Stimulated activated naive CD8-positive, alpha-beta T cell treated with anti-CD3 and anti-CD28 coated beads, Interleukin-15, amount 100 ng/mL, for 72 hours (primary cell): Measurements from ENCODE around the gene PKHD1.
"Not testable (repeated sequence)": the region's sequence is repeated elsewhere in the genome, so short reads cannot be mapped to it uniquely, and the experiment has no call there.

Experiments
- ATAC-seq: fragments of 150-1000 bp; cut with Tn5 transposase; 2 replicates; pipeline ENCODE4 v1.10.0; 2021; ENCODE audit warnings: mild to moderate bottlenecking, moderate library complexity
- DNase-seq, 2 donors: peaks; one replicate each; pipeline ENCODE4 v3.0.0; 2021 to 2022
- H3K27ac Mint-ChIP-seq, 2 donors: one replicate each; pipeline ENCODE4 v1.8.0; 2022; ENCODE audit warnings: mild to moderate bottlenecking in 2 of 2, mixed read lengths in 2 of 2, moderate library complexity in 2 of 2
- H3K27me3 Mint-ChIP-seq: one replicate; pipeline ENCODE4 v1.8.0; 2022; ENCODE audit warnings: mixed read lengths
- H3K4me1 Mint-ChIP-seq: one replicate; pipeline ENCODE4 v1.8.0; 2022; ENCODE audit warnings: mild to moderate bottlenecking, mixed read lengths
- H3K4me3 Mint-ChIP-seq, 2 donors: one replicate each; pipeline ENCODE4 v1.8.0; 2022; ENCODE audit warnings: mild to moderate bottlenecking in 2 of 2, mixed read lengths in 2 of 2, moderate library complexity in 1 of 2
- H3K9me3 Mint-ChIP-seq, 2 donors: one replicate each; pipeline ENCODE4 v1.8.0; 2022; ENCODE audit warnings: mixed read lengths in 2 of 2

PKHD1 gene

GRCh38 chr6:51996296-51996947 lies 91.0 kb downstream of the PKHD1 start:
- Mint-ChIP-seq H3K4me1 (no peaks in the 10 kb centered on the region), H3K27ac (no peak overlapping the region)

GRCh38 chr6:51995214-51995755 lies 92.1 kb downstream of the PKHD1 start:
- ATAC-seq (no peak), DNase-seq (no peak)
- peaks cover 0 to under 1% of the 10 kb centered on the region in 2 donors for H3K9me3 Mint-ChIP-seq
- H3K27me3 Mint-ChIP-seq = peaks cover 12% of the 10 kb centered on the region
- no peaks in the 10 kb centered on the region for H3K4me1 Mint-ChIP-seq
- H3K27ac Mint-ChIP-seq = no peak overlapping the region
- H3K4me3 Mint-ChIP-seq = no peak overlapping the region

More at GRCh38 chr6:51996296-51996947, 91.0 kb downstream of the PKHD1 start:
- ATAC-seq = no peak
- Mint-ChIP-seq H3K9me3 (no peaks in the 10 kb centered on the region), H3K4me3 (no peak overlapping the region), H3K27me3 (peaks cover 13% of the 10 kb centered on the region)
- no peak for DNase-seq

GRCh38 chr6:51992876-51993275 lies 94.5 kb downstream of the PKHD1 start:
- Mint-ChIP-seq H3K4me3 (no peak overlapping the region), H3K4me1 (no peaks in the 10 kb centered on the region), H3K27ac (no peak overlapping the region), H3K9me3 (peaks cover 0 to 11% of the 10 kb centered on the region in 2 donors), H3K27me3 (no peaks in the 10 kb centered on the region)
- no peak for ATAC-seq
- no peak for DNase-seq

GRCh38 chr6:51989789-51990188 lies 97.6 kb downstream of the PKHD1 start:
- ATAC-seq (no peak), DNase-seq (no peak)
- no peak overlapping the region for H3K27ac Mint-ChIP-seq
- no peak overlapping the region for H3K4me3 Mint-ChIP-seq
- peaks cover 0 to 11% of the 10 kb centered on the region in 2 donors for H3K9me3 Mint-ChIP-seq
- H3K27me3 Mint-ChIP-seq = no peaks in the 10 kb centered on the region
- H3K4me1 Mint-ChIP-seq = no peaks in the 10 kb centered on the region

DNA sequence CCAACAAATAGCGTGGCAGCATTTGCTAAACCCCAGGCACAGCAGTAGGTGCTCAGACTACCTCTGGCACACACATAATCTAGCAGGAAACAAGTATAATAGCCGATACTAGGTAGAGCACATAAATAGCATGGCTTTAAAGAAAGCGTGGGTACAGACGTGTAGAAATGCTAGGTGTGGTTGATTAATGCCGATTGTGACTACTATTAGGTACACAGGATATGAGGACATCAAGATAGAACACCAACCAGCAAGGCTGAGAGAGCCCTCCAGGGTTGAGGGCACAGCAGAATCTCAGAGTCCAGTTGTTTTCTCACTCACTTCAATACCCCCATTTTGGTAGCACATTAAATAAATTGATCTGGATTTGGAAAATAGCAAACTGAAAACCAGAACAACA lies 100.5 kb downstream of the PKHD1 start:
- ATAC-seq = no peak
- peaks cover 0 to 11% of the 10 kb centered on the region in 2 donors for H3K9me3 Mint-ChIP-seq
- no peak overlapping the region for H3K27ac Mint-ChIP-seq
- no peak for DNase-seq
- H3K4me3 Mint-ChIP-seq = no peak overlapping the region
- H3K27me3 Mint-ChIP-seq = no peaks in the 10 kb centered on the region
- no peaks in the 10 kb centered on the region for H3K4me1 Mint-ChIP-seq

DNA sequence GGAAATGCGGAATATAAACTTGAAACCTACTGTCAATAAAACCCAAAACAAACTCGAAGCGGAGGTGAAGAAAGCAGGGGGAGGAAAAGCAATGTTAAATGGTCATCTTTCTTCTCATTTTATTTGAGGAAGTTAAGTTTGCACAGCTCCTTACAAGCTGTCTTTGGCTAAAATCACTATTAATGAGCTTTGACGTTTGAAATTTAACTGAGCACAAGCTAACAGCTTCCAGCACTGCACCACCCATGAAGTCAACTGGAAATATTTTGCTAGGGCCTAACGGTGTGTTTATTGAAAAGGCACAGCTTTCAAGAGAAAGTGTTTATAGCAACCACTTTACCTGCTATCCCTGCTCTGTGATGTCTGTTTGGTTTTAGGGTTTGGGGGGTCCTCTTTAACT lies 103.8 kb downstream of the PKHD1 start:
- no peaks in the 10 kb centered on the region for H3K9me3 Mint-ChIP-seq
- no peak overlapping the region for H3K27ac Mint-ChIP-seq
- H3K4me1 Mint-ChIP-seq = no peaks in the 10 kb centered on the region
- no peak for DNase-seq
- H3K27me3 Mint-ChIP-seq = no peaks in the 10 kb centered on the region
- ATAC-seq = no peak
- no peak overlapping the region for H3K4me3 Mint-ChIP-seq

GRCh38 chr6:51982695-51983094 lies 104.7 kb downstream of the PKHD1 start:
- H3K27me3 Mint-ChIP-seq, H3K27ac Mint-ChIP-seq, H3K9me3 Mint-ChIP-seq, DNase-seq, H3K4me1 Mint-ChIP-seq, H3K4me3 Mint-ChIP-seq, ATAC-seq: not testable (repeated sequence)

GRCh38 chr6:51976374-51976773 lies 111.0 kb downstream of the PKHD1 start:
- Mint-ChIP-seq H3K4me1 (no peaks in the 10 kb centered on the region), H3K27ac (no peak overlapping the region), H3K4me3 (no peak overlapping the region), H3K9me3 (no peaks in the 10 kb centered on the region), H3K27me3 (no peaks in the 10 kb centered on the region)
- DNase-seq (no peak), ATAC-seq (no peak)

DNA sequence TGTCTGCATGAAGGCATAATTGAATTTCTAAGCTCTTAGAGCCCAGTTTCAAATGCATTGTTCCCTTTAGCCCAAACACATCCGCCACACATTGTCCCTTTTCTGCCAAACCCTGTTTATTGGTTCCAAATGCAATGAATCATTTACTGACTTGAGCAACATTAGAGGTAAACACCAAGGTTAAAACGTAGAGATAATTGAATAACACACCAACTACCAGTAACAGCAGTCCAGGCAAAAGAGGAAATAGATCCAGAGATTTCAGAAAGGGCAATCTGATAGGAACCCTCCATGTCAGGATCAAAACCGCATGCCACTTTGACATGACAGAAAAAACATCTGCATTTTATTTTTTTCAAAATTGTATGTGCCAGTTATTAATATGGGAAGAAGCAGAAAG lies 114.8 kb downstream of the PKHD1 start:
- DNase-seq = no peak
- no peaks in the 10 kb centered on the region for H3K9me3 Mint-ChIP-seq
- no peak for ATAC-seq
- H3K4me1 Mint-ChIP-seq = no peaks in the 10 kb centered on the region
- H3K27ac Mint-ChIP-seq = no peak overlapping the region
- H3K4me3 Mint-ChIP-seq = no peak overlapping the region
- no peaks in the 10 kb centered on the region for H3K27me3 Mint-ChIP-seq

- Mint-ChIP-seq H3K27ac (no peak overlapping the region), H3K4me1 (no peaks in the 10 kb centered on the region), H3K27me3 (peaks cover 19% of the 10 kb centered on the region), H3K4me3 (no peak overlapping the region), H3K9me3 (no peaks in the 10 kb centered on the region)
- DNase-seq = no peak
- no peak for ATAC-seq
These were observed 119.1 kb downstream of the PKHD1 start for GRCh38 chr6:51968265-51968664.

- H3K27me3 Mint-ChIP-seq = peaks cover 26% of the 10 kb centered on the region
- ATAC-seq = no peak
- no peaks in the 10 kb centered on the region for H3K4me1 Mint-ChIP-seq
- H3K9me3 Mint-ChIP-seq = no peaks in the 10 kb centered on the region
- no peak overlapping the region for H3K4me3 Mint-ChIP-seq
- no peak overlapping the region for H3K27ac Mint-ChIP-seq
- DNase-seq = no peak
These were observed 122.1 kb downstream of the PKHD1 start for GRCh38 chr6:51965222-51965801.

DNA sequence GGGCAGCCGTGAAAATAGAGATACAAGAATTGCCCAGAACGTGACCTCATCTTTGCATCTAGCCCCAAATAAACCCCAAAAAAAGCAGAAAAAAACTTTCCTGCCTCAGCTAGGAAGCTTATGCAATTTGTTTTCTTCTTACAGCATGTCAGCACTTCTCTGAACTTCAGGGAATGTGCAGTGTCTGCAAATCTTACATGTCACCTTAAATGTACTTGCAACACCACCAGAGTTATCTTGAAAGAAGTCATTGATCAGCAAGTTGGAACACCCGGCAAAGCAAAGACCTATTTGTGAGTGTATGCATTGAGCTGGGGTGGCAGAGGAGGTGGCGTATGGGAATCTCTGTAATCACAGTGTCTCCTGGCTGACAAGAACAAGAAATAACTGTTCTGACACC lies 123.4 kb downstream of the PKHD1 start:
- no peaks in the 10 kb centered on the region for H3K4me1 Mint-ChIP-seq
- no peak for ATAC-seq

DNA sequence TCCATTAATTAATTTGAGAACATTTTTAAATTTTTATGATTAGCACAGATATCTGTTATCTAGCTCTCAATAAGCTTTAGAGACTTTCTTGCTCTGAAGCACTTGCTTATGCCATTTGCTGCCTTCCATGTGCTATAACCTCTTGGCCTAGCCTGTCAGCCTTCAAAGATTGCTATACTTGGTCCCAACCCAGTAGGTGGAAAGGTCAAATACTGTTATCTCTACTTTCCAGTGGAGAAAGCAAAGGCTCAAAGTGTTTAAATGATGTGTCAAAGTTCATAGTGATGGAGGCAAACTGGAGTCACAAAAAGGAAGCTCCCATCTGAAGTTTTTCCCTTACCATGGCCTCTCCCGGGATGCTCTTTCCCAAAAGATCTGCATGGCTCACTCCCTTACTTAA lies 125.1 kb downstream of the PKHD1 start:
- ATAC-seq = no peak
- H3K27ac Mint-ChIP-seq = no peak overlapping the region
- peaks cover 35% of the 10 kb centered on the region for H3K27me3 Mint-ChIP-seq
- H3K9me3 Mint-ChIP-seq = no peaks in the 10 kb centered on the region
- no peak for DNase-seq
- no peak overlapping the region for H3K4me3 Mint-ChIP-seq
- H3K4me1 Mint-ChIP-seq = no peaks in the 10 kb centered on the region

More for the DNA sequence above, 123.4 kb downstream of the PKHD1 start:
- Mint-ChIP-seq H3K27me3 (peaks cover 35% of the 10 kb centered on the region), H3K9me3 (no peaks in the 10 kb centered on the region), H3K27ac (no peak overlapping the region), H3K4me3 (no peak overlapping the region)
- no peak for DNase-seq

GRCh38 chr6:51960419-51960818 lies 127.0 kb downstream of the PKHD1 start:
- H3K9me3 Mint-ChIP-seq = no peaks in the 10 kb centered on the region
- H3K4me1 Mint-ChIP-seq = no peaks in the 10 kb centered on the region
- ATAC-seq = no peak
- no peak for DNase-seq
- peaks cover 28% of the 10 kb centered on the region for H3K27me3 Mint-ChIP-seq
- H3K4me3 Mint-ChIP-seq = no peak overlapping the region
- no peak overlapping the region for H3K27ac Mint-ChIP-seq

DNA sequence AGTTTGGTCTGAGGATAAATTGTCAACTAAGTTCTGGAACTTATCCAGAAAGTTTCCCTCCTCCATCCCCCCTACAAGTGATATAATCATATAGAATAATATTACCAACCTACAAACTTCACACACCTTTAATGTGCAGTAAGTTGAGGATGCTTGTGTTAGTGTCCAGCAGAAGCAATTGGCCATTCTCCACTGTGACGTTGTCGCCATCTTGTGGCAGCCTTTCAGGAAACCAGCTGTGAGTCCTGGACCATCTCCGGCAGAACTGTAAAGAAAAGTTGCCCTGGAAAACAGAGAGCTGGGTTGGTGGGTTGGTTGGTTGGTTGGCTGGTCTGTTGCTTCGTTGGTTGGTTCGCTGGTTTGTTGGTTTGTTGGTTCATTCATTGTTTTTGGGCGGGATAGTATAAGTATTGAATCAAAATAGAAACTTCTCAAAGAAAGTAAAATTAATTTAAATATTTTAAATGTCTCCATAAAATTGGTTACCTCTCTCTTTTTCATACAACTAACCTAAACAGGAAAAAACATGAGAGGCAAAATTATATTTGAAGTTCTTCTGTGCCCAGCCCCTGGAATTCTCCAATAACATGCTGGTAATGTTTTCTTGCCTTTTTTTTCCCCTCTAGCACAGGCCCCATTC lies 127.5 kb downstream of the PKHD1 start:
- H3K27me3 Mint-ChIP-seq = peaks cover 27% of the 10 kb centered on the region
- H3K9me3 Mint-ChIP-seq = no peaks in the 10 kb centered on the region
- H3K4me1 Mint-ChIP-seq = no peaks in the 10 kb centered on the region
- H3K4me3 Mint-ChIP-seq = no peak overlapping the region
- no peak overlapping the region for H3K27ac Mint-ChIP-seq
- DNase-seq = peak; percentile 40 to 54
- peak; percentile 50 for ATAC-seq

GRCh38 chr6:51954681-51955080 lies 132.7 kb downstream of the PKHD1 start:
- no peaks in the 10 kb centered on the region for H3K4me1 Mint-ChIP-seq
- no peak overlapping the region for H3K4me3 Mint-ChIP-seq
- H3K27ac Mint-ChIP-seq = no peak overlapping the region
- H3K27me3 Mint-ChIP-seq = peaks cover 2% of the 10 kb centered on the region
- ATAC-seq = no peak
- no peaks in the 10 kb centered on the region for H3K9me3 Mint-ChIP-seq
- no peak for DNase-seq
